Measurements from ENCODE around the gene GLIS1.

The GLIS1 gene

DNA sequence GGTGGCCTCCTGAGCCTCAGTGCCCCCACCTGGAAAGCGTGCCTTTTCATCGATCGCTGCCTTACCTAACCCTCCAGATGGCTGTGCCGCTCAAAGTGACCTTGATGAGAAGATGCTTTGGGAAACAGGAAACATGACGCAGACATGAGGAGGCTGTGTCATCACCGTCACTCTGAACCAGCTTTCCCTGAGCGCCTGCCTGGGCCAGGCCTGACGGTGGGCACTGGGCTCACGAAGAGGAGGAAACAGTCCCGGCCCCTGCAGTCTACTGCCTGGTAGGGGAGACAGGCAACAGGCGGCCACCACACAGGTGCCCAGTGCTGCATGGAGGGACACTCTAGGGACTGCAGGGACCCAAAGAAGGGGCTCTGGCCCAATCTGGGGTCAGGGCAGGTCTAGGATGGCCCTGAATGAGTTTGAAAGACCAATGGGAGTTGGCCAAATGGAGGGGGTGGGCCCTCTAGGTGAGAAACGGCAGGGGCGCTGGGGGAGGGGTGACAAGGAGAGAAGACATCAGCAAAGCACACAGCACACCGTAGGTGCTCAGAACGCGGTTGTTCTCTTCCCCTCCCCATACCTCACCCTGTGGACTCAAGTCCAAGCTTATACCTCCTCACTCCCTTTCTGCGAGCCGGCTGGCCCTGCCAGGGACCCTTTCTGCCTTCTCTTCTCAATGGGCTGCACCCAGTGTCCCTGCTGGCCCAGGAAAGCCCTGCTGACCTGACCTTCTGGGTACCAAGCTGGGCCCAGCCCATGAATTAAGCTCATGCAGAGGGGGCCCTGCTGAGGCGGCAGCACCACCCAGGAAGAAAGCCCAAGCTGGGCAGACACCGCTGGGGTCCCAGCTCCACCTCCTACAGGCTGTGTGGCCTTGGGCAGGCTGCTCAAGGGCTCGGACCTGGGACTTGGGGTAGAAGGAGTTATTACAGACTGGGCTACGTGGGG lies 44.9 kb downstream of the GLIS1 start:
- no peak for DNase-seq (ENCODE audit: low spot score)

DNA sequence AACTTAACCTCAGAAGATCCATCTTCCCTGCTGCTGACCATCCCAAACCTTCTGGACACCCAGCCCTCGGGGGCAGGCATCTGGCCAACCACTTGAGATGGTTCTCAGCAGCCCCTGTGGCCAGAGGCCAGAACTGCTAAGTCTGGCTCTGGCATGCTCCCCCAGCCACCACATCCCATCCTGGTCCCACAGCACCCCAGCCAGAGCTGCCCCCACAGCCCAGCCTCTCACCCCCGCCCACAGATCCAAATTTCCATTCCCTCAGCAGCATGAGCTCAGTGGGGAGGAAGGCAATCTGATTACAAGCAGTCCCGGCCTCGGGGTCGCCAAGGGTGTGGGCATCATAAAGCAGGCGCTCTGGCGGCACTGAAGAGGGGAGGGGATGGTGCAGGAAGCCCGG lies 45.6 kb downstream of the GLIS1 start:
- DNase-seq (ENCODE audit: low spot score): no peak

DNA sequence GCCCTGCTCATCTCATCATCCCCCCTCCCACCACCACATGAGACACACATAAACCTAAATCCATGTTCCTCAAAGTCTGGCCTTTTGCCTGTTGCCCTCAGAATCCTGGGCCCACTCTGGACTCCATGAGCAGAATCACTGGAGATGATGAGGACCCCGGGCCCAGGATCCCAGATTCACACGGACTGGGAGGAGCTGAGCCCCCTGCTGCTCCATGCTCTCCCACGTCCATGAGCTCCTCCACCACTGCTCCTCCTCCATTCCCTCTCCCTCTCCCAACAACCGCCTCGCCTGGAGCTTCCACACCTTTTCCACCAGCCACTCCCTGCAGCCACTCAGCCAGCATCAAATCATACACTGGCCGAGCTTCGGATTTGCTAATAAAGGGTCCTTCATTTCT lies 47.6 kb downstream of the GLIS1 start:
- DNase-seq (ENCODE audit: low spot score): no peak

DNA sequence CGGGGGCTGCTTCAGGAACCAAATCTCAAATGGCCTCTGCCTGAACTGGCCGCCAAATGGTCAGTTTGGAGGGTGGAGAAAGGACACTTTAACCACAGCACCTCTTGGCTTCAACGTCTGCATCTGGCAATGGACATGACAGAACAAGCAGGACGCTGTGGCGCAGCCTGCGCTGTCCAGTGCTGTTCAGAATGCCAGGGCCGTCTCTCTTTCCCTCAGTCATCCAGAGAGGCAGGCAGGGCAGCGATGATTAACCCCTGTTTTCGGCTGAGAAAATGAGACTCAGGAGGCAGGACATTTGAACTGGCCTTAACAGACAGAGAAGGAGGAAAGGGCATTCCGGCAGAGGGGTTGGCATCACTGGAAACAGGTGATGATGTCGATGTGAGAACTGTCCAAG lies 48.6 kb downstream of the GLIS1 start:
- no peak for DNase-seq (ENCODE audit: low spot score)

DNA sequence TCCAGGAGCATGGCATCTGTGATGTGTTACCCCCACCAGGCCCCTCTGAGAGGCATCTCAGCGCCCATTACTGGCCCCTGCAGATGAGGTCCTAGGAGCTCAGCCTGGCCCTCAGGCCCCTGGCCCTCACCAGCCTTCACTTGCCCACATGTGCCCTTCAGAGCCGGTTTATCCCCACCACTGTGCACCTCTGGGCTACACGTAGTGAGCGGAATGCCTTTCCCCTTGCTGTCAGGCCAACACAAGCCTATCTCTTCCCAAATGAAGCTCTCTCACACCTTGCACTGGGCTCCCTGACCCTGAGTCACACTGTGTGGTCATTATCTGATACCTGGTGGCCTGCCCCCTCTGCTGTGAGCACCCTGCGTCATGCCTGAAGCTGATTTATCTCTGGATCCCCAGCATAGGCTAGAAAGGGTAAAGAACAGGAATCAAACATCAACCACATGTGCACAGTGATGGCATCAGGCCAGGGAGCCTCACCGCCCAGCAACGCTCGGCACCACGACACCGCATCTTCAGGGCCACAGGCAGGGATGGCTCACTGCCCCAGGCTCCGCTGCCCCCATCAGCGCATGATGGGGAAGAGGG lies 49.1 kb downstream of the GLIS1 start:
- no peak for DNase-seq (ENCODE audit: low spot score)

DNA sequence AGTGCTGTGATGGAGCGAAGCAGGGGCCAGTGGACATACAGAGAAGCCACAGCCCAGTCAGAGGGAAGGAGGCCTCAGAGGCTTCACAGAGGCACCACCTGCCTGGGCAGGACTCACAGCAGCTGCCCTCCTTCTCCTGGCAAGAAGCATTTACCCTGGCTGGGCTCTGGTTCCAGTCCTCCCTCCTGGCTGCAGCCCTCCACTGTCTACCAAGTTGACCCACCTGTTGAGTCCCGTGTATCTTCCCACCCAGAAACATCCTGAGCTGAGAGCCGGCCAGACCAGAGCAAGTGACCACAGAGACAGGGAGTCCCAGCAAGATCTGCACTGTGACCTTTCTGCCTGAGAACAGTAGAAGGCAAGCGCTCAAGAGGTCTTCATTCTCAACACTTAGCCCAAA lies 49.7 kb downstream of the GLIS1 start:
- DNase-seq (ENCODE audit: low spot score): no peak

DNA sequence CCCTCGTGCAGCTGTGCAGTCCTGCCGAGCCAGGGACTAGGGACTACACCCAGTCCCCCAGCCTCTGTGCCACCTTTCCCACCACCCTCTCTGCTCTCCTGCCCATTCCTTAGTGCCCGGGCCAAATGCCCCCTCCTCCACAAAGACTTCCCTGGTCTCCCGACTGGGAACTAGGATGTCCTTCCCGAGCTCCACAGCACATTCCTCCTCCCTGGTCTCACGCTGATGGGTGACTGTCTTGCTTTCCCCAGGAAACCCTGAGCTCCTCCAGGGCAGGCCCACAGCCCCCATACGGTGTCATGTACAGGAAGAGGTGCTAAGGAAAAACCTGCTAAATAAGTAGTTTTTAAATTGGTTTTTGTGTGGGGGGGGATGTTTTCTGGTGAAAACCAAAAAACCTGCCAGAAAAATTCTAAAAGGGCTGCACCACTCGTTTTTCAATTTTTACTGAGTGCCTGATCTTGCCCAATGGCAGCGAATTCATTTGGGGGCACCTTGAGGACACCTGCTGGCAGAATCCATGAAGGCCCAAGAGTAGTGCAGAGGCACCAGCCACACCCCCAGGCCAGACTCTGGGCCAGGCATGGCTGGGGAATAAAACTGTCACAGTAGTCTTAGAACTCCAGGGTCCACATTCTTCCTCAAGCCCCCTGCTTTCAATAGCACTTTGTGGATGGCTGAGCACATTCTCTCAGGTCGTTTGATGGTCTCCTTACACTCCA lies 50.4 kb downstream of the GLIS1 start:
- DNase-seq (ENCODE audit: low spot score): no peak

DNA sequence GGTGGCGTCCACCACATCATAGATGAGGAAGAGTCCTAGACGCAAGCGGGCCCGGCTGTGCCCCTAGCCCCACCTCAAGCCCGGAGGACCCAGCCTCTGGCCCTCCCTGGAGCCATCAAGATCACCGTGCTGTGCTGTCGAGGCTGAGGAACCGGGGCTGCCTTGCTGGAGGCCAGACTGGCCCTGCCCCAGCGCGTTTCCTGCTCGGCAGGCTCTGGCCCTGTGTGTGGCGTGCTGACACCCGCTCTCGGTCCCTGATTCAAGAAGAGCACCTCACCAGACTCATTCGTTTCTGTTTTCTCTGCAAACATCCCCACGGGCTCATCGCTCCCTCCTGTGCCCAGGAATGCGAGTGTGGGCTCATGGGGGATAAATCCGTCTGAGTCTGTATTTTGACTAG lies 51.1 kb downstream of the GLIS1 start:
- no peak for DNase-seq (ENCODE audit: low spot score)

DNA sequence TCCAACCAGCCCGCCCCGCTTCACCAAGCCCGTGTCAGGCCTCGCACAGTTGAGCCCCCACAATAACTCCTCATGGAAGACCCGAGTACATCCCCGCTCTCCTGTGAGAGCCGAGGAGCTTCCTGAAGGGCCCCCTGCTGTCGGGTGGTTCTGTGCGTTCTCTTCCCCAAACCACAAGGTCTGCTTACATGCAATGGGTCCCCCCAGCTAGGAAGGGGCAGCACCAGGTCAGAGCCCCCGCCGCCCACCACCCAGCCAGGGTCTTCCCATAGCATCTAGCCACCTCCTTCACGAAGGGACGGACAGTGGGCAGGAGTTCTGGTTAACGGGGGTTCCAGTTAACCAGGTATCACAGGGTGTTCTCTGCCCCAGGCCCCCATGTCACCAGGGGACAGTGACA lies 51.5 kb downstream of the GLIS1 start:
- no peak for DNase-seq (ENCODE audit: low spot score)

DNA sequence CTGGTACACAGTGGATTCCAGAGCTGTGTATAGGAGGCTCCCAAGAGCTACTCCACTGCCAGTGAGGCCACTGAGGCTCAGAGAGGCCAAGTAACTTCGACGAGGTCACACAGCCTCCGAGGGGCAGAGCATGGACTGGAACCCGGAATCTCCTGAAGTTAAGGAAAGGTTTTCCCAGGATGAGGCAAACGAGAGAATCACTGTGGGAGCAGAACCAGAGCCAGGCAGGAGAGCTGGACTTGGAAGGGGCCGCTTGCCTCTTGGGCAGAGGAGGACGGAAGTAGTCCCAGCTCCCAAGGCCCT lies 52.0 kb downstream of the GLIS1 start:
- no peak for DNase-seq (ENCODE audit: low spot score)

DNA sequence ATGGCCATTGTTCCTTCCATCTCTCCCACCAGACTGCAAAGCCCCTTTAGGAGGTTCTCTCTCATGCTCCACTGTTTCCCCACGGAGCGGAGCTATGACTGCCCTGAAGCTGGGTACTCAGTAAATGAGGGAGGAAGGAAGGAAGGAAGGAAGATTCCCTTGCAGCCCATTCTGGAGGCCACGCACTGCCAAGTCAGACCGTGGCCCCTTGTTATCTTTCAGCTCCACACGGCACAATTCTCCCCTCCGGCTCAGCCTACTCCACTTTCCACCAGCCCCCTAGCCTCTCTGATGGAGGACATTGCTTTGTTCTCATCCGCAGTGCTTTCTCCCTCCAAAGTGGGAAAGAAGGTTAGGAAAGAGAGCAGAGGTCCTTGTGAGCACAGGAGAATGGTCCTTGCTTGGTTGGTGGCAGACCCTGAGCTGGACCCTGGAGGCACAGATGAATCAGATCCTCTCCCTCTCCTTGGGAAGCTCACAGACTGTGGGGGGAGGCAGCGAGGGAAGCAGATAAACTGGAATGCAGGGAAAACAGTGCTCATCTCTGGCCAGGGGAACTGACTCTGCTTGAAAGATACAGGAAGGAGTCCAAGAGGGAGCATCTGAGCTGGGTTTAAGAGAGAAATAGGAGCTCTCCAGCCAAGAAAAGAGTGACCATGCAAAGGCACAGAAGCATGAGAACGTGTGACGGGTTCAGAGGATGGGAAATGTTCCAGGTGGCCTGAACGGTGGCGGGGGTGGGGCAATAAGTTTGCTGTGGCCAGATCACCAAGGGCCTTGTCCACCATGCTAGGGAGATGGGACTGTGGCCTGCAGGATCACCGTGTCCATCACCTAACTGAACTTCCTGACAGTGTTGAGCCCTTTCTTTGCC lies 52.6 kb downstream of the GLIS1 start:
- no peak for DNase-seq (ENCODE audit: low spot score)

DNA sequence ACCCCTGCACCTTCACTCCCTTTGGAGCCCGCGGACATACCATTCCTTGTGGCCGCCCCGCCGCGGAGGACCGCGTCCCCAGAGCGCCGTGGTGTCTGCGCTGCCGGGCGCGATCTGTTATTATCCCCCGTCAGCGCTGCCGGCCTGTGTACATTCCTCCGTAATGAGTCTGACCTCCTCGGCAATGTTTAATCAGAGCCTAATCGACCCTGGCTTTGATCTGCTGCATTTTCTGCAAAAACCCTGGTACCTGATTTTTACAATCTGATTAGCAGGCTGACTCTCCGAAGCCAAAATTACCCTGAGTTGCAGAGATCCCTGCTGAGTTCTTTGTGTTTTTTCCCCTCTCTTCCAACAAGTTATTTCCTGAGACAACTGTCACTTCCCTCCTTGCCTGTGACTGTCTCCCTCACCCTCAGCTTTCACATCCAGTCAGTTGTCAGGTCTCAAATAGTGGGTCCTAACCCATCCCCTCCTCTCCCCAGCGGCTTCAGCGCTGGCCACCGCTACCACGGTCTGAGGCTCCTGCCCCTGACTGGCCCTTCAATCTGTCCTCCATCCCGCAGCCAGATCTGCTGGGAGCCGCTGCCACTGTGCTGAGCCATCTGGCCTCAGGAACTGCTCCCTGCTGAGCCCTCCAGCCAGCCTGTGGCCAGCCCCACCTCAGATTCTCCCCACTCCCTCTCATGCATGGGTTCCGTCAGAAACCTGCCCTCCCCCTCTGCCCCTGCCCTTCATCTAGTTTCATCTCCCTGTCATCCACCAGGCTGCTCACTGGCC lies 53.5 kb downstream of the GLIS1 start:
- peak; percentile 46 for DNase-seq (ENCODE audit: low spot score)

DNA sequence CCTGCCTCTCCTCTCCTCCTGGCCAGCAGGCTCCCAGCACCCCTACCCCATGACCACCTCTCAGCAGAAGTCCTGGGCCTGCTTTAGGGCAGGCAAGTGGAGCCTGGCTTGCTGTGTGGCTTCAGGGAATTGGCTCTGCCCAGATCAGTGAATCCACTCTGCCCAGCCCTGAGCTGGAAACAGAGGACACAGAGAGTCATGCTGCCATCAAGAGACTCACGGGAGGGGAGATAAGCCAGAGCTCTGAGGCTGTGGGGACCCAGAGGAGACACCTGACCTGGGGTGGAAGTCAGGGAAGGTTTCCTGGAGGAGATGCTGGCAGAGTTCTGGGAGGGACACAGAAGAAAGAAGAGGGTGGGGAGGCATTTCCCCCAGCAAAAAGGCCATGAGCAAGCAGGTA lies 54.2 kb downstream of the GLIS1 start:
- DNase-seq (ENCODE audit: low spot score): no peak

DNA sequence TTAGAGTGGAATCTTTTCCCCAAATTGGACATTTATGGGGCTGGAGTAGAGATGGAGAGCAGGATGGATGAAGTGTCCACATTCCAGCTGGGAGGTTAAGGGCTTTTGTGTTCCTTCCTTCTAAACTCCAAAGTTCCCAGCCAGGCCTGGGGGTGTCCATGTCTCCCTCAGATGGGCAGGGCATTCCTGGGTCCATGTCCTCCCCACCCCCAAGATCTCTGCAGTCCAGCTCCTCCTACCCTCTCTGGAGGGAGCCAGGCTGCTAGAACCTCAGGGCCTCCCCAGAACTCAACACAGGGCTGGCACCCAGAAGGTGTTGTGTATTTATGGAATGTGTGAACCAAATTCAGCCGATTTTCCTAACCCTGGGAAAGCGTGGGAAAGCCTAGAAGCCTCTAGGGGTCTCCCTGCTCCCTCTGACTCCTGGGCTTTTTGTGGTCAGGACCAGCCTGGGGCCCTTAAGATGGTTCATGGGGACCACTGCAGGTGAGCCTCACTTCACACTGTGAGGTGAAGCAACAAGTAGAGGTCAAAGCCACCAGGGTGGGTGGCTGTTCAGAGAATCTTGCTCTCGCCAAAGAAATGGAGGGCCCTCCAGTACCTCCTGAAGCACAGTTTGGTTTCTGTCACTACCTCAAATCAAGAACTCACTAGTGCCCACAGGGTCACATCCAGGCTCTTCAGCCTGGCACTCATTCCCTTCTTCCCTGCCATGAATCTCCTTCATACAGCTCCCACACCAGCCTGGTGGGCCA lies 54.8 kb downstream of the GLIS1 start:
- no peak for DNase-seq (ENCODE audit: low spot score)

DNA sequence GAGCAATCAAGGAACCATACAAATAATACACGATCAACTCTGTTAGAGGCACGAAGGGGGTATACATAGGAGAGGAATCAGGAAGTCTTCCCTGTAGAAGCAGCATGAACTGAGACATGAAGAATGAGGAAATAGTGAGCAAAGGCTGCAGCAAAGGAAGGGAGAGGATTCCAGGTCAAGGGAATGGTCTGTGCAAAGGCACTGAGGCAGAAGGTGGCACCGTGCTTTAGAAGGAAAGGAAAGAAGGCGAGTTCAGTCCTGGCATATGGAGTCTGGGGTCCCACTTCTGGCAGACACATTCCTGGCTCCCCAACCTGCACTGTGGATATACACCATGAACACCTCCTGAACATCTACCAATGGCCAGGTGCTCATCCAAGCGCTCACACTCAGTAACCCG lies 56.1 kb downstream of the GLIS1 start:
- DNase-seq (ENCODE audit: low spot score): no peak

DNA sequence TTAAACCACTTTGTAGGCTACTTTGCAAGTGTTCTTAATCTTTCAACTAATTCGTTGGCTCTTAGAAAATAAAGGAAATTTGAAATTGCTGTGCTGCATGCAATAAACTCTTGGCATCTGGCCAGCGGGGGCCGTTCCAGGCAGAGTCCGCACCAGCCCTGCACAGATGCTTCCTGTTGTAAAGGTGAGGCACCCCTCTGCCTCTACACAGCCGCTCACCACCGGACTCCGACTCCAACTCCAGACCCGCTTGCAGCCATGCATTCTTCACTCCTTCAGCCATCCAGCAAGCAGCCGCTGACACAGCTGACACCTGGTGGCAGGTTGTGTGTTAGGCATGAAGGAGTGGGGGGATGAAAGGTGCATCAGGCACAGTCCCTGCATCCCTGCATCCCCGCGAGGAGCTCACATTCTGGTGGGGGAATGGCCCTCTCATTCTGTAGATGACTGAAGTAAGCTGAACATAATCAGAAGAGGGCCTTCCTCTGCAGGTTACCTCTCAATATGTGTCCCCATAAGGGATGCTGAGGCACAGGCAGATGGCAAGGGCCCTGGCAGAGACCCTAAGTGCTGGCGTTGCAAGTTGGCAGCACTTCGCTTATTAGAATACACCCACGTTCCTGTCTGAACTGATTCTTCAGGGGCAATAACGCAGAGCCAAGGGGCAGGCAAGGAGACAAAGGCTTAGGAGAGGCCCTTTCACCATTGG lies 56.8 kb downstream of the GLIS1 start:
- DNase-seq (ENCODE audit: low spot score): peak; percentile 65

DNA sequence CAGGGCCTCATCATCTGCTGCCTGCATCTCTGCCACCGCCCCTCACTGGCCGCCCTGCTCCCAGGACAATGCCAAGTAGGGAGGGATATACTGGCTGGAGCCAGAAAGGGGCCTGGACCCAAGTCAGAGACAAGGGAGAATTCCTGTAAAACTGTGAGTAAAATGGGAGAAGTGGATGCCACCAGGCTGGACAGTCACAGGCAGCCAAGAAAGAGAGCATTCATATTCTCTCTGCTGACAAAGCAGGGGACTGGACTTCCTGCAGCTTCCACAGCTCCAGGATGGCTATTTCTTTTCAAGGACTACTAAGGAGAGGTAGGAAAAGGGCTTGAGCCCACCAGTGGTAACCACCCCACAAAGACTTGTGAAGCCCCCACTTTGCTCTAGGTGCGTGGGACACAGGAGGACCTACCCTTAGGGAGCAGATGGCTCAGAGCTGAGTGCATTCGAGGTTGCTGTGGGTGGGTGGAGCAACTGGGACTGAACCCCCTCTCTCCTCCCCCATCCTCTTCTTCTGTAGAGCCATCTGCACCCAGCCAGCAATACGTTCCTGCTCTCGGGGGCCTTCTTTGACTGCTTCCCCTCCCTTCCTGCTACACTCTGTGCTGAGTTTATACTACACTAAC lies 57.5 kb downstream of the GLIS1 start:
- no peak for DNase-seq (ENCODE audit: low spot score)

DNA sequence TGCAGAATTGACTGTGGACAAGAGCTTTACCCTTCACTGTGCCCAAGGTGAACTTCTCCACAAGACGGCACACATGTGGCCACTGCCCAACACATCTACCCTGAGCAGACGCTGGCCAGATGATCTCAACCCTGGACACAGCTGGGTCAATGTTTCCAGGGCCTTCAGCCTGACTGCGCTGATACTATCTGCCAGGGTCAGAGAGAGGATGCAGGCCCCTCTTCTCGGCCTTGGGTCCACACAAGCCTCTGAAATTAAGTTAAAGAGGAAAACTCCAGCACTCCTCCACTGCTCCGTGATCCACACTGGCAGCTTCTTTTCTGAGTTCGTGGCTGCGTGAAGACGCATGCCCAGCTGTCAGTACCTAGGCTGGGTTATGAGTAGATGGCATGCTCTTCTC lies 58.1 kb downstream of the GLIS1 start:
- no peak for DNase-seq (ENCODE audit: low spot score)

DNA sequence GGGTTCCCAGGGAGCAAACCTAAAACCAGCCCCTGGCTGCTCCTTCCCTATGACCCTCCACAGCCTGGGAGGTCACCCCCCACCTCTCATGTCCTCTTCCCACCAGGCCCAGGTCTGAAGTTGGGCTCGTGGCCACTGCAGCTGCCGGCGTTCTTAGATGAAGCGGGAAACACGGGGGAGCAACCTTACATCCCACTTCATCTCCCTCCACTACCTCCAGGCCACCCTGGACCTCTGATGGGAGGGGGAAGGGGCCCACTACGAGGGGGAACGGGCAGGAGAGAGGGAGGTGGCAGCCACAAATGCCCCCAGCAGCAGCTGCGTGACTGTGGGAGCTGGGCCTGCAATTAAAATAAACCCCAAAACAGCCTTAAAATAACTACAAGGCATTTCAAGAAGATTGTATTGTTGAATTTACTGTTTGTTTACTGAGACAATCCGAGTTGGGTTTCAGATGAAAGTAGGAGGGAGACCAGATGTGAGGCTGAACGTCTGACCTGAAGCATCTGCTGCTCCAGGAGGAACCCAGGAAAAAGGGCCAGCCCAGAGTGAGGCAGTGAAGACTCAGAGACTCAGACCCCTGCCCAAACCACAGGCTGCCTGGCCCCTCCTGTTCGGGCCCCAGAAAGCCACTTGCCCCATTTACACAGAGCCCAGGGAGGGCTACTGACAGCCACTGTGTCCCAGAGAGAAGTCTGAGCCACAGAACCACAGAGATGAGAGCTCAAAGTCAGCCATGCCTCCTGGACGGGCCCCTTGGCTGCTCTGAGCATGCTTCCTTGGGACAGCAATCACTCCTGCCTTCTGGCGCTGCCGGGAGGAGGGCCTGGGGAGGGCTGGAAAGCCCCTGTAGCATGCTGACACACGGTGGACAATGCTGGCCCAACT lies 59.8 kb downstream of the GLIS1 start:
- no peak for DNase-seq (ENCODE audit: low spot score)
